Stimulated activated naive CD8-positive, alpha-beta T cell treated with anti-CD3 and anti-CD28 coated beads, Interleukin-15, amount 100 ng/mL, for 72 hours (primary cell): ENCODE results near the gene OPCML.

Source experiments
- ATAC-seq: fragments of 150-1000 bp; cut with Tn5 transposase; 2 replicates; pipeline ENCODE4 v1.10.0; 2021; ENCODE audit warnings: mild to moderate bottlenecking, moderate library complexity
- DNase-seq, 2 donors: peaks; one replicate each; pipeline ENCODE4 v3.0.0; 2021 to 2022
- H3K27ac Mint-ChIP-seq, 2 donors: one replicate each; pipeline ENCODE4 v1.8.0; 2022; ENCODE audit warnings: mild to moderate bottlenecking in 2 of 2, mixed read lengths in 2 of 2, moderate library complexity in 2 of 2
- H3K27me3 Mint-ChIP-seq: one replicate; pipeline ENCODE4 v1.8.0; 2022; ENCODE audit warnings: mixed read lengths
- H3K4me1 Mint-ChIP-seq: one replicate; pipeline ENCODE4 v1.8.0; 2022; ENCODE audit warnings: mild to moderate bottlenecking, mixed read lengths
- H3K4me3 Mint-ChIP-seq, 2 donors: one replicate each; pipeline ENCODE4 v1.8.0; 2022; ENCODE audit warnings: mild to moderate bottlenecking in 2 of 2, mixed read lengths in 2 of 2, moderate library complexity in 1 of 2
- H3K9me3 Mint-ChIP-seq, 2 donors: one replicate each; pipeline ENCODE4 v1.8.0; 2022; ENCODE audit warnings: mixed read lengths in 2 of 2

The OPCML gene

DNA sequence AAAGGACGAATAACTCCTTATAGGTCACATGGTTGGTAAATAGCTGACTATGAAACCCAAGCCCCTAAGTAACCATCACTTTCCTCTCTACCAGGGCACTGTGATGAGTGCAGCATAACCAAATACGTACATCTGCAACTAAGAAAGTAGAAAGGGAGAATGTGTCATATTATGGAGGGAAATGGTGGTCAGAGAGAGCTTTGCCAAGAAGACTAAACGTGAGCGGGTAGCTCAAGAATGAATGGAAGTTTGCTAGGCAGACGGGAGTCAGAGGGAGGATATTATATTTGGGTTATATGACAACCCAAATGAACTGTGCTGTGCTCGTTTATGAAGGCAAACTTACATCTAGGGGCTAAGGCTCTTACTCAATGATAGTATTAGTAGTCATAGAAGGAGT, 537.3 kb downstream of the OPCML start:
- Mint-ChIP-seq H3K27me3 (peaks cover 45% of the 10 kb centered on the region), H3K4me1 (no peaks in the 10 kb centered on the region), H3K9me3 (no peaks in the 10 kb centered on the region), H3K4me3 (no peak overlapping the region), H3K27ac (no peak overlapping the region)
- DNase-seq: no peak
- ATAC-seq: no peak

DNA sequence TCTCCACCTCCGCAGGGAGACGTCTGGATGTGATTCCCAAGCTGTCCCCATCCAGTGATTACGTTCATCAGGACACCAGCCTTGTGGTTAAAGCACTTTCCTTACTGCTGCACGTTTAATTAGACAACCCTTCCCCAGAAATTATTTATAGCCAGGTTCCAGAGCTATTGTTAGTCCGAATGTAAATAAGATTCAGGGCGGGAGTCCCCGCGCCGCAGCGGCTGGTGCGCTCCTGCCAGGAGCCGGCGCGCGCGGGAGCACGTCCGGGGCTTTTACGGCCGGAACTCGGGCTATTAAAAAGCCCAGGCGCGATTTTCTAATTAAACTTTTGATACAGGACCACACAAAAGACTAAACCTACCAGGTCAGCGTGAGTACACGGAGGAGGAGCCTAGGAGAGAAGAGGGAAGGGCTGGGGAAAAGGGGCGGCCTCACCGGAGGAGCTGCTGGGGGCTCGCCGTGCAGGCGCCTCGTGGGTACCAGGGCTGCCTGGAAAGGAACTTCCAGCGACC, 538.3 kb downstream of the OPCML start:
- no peak for ATAC-seq
- DNase-seq: no peak
- H3K9me3 Mint-ChIP-seq: no peaks in the 10 kb centered on the region
- H3K4me1 Mint-ChIP-seq: no peaks in the 10 kb centered on the region
- H3K27me3 Mint-ChIP-seq: peaks cover 45% of the 10 kb centered on the region
- H3K27ac Mint-ChIP-seq: no peak overlapping the region
- no peak overlapping the region for H3K4me3 Mint-ChIP-seq

DNA sequence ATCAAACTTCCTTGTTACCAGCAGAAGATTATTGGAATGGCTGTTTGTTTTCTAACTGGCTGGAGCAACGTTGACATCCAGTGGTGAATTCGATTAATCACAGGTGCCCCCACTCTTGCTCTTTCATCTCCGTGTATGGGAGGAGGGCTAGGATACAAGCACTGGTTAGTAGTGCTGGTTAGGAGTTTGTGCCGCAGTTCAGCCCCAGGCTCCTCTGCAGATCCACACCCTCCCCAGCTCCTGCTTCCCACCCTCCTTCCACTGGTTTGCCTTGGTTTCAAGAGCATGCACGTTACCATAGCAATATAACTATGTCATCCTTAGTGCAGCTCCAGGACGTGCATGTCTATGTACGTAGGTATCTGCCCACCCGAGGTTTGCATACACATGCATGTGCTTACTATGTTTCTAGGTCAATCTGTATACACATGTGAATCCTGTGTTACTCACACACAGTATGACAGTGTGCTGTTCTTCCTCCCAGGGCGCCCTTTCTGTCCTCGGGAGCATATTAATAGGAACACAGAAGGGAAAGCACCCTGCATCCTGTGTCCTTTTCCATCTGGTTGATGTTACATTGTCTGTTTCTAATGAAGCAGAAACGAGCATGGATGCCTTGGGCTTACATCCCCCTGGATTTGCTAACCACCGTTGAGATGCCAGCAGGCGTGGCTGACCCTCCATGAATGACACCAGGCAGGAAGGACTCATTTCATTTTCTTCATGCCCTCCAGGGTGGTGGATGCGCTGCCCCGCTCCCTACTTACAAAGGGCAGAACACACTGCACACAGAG, 539.3 kb downstream of the OPCML start:
- ATAC-seq (no peak), DNase-seq (no peak)
- Mint-ChIP-seq H3K9me3 (no peaks in the 10 kb centered on the region), H3K4me3 (no peak overlapping the region), H3K27me3 (peaks cover 45% of the 10 kb centered on the region), H3K27ac (peak overlapping the region in 1 of 2 donors; percentile 71), H3K4me1 (no peaks in the 10 kb centered on the region)

DNA sequence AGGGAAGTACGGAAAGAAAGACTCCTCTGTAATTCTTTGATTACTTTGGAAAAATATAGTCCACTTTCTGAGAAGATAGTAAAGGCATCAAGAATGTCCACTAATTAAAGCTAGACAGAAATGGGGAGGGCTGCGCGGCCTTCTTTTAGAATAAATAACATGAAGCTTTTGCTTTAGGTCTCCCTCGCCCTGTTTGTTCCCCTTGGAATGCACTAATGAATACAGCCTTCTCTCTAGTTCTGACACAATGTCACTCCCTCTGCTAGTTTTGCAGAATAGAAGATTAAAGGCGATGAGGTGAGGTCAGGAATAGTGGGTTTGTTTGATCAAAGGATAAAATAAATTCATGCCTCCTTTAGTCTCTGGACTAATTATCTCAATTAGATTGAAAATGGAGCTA, 543.9 kb downstream of the OPCML start:
- Mint-ChIP-seq H3K4me1 (no peaks in the 10 kb centered on the region), H3K27ac (peak overlapping the region in 1 of 2 donors; percentile 80), H3K9me3 (peaks cover 5 to 10% of the 10 kb centered on the region in 2 donors), H3K27me3 (peaks cover 14% of the 10 kb centered on the region), H3K4me3 (no peak overlapping the region)
- DNase-seq (no peak), ATAC-seq (no peak)

DNA sequence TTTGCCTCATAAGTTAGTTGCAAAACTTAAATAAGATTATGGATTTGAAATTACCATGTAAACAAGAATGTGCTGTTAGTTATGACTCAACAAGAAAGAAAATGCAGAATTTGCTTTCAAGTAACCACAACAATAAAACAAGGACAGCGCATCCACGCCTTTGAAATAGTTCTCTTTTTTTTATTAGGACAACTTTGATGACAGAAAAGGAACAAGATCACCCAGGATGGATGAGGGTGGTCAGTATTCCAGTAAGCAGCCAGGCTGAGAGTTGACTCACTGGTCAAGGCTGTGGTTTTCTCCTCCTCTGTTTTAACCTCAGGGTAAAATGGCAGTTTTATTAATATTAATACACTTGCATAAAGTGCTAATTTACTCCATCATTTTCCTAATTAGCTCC, 544.4 kb downstream of the OPCML start:
- H3K9me3 Mint-ChIP-seq: peaks cover 5 to 10% of the 10 kb centered on the region in 2 donors
- ATAC-seq (no peak), DNase-seq (no peak)
- no peak overlapping the region for H3K4me3 Mint-ChIP-seq
- H3K27ac Mint-ChIP-seq: no peak overlapping the region
- H3K27me3 Mint-ChIP-seq: peaks cover 9% of the 10 kb centered on the region
- H3K4me1 Mint-ChIP-seq: no peaks in the 10 kb centered on the region

DNA sequence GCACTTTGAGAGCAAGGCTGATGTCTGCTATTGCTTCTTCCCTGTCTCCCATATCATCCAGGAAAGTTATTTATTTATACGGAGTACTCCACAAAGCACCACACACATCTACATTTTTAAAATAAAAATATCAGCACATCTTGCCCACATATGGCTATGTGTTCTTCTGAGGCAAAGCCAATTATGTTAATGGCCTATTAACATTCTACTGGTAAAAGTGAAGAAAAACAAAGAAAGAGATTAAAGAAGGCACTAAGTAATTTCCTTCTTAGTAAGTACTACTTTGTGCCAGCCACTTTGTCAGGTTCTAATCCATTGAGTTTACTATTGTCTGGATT, 548.7 kb downstream of the OPCML start:
- Mint-ChIP-seq H3K4me1 (no peaks in the 10 kb centered on the region), H3K27me3 (no peaks in the 10 kb centered on the region), H3K27ac (no peak overlapping the region), H3K9me3 (peaks cover 5 to 10% of the 10 kb centered on the region in 2 donors), H3K4me3 (no peak overlapping the region)
- DNase-seq: no peak
- no peak for ATAC-seq

DNA sequence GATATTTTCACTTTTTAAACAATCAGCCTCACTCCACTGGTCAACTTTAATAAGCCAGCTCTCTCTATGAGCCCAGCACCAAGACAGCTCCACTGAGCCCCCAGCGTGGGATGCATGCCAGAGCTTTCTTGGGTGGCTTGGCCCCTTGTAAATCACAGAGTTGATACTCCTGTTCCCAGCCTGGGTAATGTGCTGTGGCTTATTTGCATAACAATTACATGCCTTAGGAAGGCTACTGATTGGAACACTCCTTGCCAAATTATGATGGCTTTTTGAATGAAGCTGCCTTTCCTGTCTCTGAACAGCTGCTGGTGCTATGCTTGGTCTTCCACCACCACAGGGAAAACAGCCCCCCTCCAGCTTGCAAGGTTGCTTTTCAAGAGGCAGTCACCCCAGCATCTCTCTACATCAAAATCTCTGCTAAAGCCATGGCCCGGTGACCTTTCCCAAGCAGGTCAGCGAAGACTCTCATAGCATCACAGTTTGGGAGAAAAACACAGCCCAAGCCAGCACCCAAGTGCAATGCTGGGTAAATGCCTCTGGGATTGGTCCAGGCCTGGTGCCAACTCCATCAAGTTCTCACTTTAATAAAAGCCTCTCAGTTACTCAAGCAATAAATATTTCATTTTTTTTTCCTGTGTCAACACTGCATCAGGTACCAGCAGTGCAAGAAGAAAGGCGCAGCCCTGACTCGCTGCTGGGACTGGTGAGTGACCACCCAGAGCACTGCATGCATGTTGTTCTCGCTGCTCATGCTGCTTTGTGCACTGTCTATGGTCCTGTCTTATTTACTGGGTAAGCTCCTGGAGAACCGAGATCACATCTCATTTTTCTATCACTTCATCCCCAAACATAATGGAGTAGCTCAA, 549.3 kb downstream of the OPCML start:
- no peak overlapping the region for H3K4me3 Mint-ChIP-seq
- no peak for ATAC-seq
- H3K27me3 Mint-ChIP-seq: no peaks in the 10 kb centered on the region

DNA sequence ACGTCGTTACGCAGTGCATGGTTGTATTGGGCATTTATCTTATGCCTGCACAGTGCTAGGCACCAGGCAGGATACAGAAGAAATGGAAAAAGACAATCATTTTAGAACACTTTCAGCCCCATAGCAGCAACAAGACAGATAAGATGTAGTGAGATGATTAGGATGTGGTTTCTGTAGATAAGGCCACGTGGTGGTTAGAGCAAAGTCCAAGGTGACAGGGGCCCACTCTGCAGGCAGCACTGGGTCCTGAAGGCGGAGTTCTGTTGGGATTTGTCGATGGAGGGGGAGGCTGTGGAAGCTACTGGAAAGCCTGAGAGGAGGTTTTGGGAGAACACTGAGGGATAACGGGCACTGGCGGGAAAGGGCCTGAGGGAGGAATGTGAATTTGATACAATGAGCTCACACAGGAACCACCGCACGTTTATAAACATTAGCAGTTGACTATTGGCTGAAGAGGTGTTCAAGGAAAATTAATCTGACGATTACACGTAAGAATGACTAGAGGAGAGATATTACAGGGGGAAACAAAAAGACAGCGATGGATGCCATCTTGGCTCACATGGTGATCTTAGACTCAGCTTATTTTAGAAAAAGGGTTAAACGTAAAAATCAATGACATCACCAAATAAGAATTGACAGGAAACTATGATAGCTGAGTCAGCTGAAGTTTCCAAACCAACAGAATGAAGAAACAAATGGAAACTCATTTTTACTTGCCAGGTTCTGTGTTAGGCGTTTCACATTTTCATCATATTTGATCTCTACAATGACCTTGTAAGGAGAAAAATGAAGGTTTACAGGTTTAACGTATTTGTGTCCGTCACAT, 551.0 kb downstream of the OPCML start:
- Mint-ChIP-seq H3K4me3 (no peak overlapping the region), H3K27ac (no peak overlapping the region), H3K4me1 (no peaks in the 10 kb centered on the region), H3K9me3 (peaks cover 0 to 5% of the 10 kb centered on the region in 2 donors), H3K27me3 (no peaks in the 10 kb centered on the region)
- ATAC-seq (no peak), DNase-seq (no peak)

More for the DNA sequence above, 549.3 kb downstream of the OPCML start:
- DNase-seq: no peak
- Mint-ChIP-seq H3K4me1 (no peaks in the 10 kb centered on the region), H3K27ac (no peak overlapping the region), H3K9me3 (peaks cover 5 to 10% of the 10 kb centered on the region in 2 donors)

DNA sequence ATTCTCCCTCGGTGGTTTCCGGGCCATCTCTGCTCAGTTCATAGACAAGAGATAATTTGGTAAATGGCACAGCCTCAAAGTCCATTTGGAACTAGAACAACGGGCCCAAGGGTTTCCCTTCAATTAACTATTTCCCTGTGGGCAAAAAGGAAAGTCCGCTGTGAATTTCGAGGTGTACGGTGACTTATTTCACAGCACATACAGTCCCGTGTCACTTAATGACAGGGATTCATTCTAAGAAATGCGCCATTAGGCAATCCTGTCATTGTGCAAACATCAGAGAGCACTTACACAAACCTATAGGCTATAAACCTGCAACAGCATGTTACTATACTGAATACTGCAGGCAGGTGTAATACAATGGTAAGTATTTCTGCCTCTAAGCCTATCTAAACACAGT, 551.6 kb downstream of the OPCML start:
- H3K9me3 Mint-ChIP-seq: peaks cover 0 to 5% of the 10 kb centered on the region in 2 donors
- ATAC-seq (no peak), DNase-seq (no peak)
- no peak overlapping the region for H3K27ac Mint-ChIP-seq
- no peak overlapping the region for H3K4me3 Mint-ChIP-seq
- H3K27me3 Mint-ChIP-seq: no peaks in the 10 kb centered on the region
- no peaks in the 10 kb centered on the region for H3K4me1 Mint-ChIP-seq

DNA sequence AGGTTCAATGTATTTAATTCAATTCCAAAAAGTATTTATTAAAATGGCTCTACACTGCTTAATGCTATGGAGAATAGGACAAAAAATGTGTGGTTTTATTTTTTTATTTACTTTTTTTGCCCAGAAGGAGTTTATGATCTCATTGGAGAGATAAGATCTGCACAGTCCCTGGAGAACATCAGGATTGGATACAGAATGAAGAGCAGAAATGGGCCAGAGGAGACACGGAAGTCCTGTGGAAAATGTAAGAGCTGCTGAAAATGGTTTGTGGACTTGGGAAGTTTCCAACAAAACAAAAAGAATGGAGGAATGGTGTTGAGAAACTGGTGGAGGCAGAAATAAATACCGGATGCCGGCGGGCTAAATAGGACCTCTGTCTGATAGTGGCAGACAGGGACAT, 554.6 kb downstream of the OPCML start:
- DNase-seq: no peak
- no peak for ATAC-seq
- H3K27me3 Mint-ChIP-seq: peaks cover 9% of the 10 kb centered on the region
- no peak overlapping the region for H3K4me3 Mint-ChIP-seq
- no peak overlapping the region for H3K27ac Mint-ChIP-seq
- no peaks in the 10 kb centered on the region for H3K9me3 Mint-ChIP-seq
- no peaks in the 10 kb centered on the region for H3K4me1 Mint-ChIP-seq

DNA sequence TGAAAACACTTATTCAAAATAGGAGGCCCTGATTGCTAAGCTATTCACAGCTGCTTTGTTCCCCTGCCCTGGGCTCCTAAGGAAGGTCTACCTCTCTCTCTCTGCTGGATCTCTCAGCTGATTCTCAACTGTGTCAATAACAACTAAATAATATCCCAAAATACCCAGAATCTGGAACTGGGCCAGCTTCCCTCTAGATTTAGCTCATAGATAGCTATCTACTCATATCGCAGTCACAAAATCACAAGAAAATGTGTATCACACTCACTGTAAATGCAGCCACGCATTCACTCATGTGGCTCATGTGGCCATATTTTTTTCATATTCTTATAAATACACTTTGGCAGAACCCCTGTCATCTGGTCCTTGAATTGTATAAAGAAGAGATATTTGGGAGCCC, 555.1 kb downstream of the OPCML start:
- no peak overlapping the region for H3K27ac Mint-ChIP-seq
- no peak for ATAC-seq
- H3K27me3 Mint-ChIP-seq: peaks cover 9% of the 10 kb centered on the region
- no peaks in the 10 kb centered on the region for H3K9me3 Mint-ChIP-seq
- H3K4me3 Mint-ChIP-seq: no peak overlapping the region
- DNase-seq: no peak
- no peaks in the 10 kb centered on the region for H3K4me1 Mint-ChIP-seq

DNA sequence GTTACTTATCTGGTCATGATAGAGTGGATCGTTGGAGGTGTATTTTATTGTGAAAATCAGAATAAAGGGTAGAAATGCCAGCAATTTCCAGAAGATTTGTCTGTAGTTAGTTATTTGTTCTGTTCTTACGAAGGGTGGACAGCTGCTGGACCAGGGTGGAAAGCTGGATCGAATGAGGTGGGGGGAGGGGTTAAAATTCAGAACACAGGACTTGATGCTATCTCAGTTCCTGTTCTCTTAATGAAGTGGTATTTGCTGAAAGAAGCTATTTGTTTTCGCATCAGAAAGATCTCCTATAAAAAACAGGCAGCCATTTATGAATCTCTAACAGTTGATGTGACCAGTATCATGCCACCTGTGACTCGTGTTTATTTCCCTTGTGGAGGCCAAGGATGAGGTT, 556.2 kb downstream of the OPCML start:
- Mint-ChIP-seq H3K27me3 (peaks cover 9% of the 10 kb centered on the region), H3K4me3 (no peak overlapping the region), H3K4me1 (no peaks in the 10 kb centered on the region), H3K27ac (no peak overlapping the region), H3K9me3 (no peaks in the 10 kb centered on the region)
- DNase-seq: no peak
- ATAC-seq: no peak

DNA sequence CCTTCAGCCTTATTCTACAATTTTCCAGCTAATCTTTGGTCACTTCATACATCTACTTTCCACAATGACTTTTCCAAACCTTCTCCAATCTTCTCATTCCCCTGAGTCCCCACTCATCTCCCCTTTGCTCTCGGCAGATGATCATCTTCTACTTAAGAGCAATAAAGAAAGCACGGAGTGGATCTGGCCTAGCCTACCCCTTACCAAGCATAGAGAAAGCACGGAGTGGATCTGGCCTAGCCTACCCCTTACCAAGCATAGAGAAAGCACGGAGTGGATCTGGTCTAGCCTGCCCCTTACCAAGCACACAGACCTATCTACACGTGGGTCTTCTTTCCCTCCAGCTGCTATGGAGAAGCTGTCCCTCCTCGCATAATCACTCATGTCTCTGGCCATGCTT, 558.6 kb downstream of the OPCML start:
- H3K27ac Mint-ChIP-seq: no peak overlapping the region
- DNase-seq (no peak), ATAC-seq (no peak)
- H3K4me3 Mint-ChIP-seq: no peak overlapping the region
- no peaks in the 10 kb centered on the region for H3K4me1 Mint-ChIP-seq
- H3K27me3 Mint-ChIP-seq: peaks cover 9% of the 10 kb centered on the region
- no peaks in the 10 kb centered on the region for H3K9me3 Mint-ChIP-seq

DNA sequence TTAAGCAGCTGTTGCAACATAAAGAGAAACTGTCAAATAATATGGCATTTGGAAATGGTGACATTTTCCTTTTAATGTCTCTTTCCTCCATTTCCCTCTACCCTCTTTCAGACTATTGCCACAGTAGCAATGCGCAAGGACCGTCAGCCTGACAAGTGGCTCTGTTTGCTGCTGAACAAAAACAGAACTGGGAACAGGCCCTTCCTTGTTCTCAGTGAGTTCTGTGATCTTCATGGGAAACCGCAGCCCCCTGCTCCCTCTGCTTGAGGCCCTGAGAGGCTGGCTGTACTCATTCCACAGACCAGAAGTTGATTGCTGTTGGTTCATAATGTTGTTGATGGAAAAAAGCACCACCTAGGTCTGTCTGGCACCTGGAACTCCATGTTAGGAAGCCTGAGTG, 559.7 kb downstream of the OPCML start:
- Mint-ChIP-seq H3K4me3 (no peak overlapping the region), H3K4me1 (no peaks in the 10 kb centered on the region), H3K27me3 (peaks cover 9% of the 10 kb centered on the region), H3K27ac (no peak overlapping the region), H3K9me3 (no peaks in the 10 kb centered on the region)
- DNase-seq (no peak), ATAC-seq (no peak)

DNA sequence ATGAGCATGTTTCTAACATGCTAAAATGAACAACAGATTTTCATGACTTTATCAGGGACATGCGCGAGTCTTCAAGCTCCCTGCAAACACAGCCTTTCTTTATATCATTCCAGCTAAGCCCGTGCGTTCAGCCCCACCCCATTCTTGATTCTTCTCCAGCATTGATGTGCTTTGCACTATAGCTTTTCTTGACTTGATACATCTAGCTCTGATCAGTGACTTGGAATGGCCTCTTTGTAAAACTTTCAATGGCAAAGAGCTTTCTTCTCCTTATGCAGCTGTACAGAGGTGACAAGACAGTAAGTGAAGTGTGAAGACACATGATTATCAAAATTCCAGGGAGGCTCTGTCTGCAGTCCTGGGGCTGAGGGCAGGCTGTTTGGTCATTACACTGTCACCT, 561.0 kb downstream of the OPCML start:
- H3K4me3 Mint-ChIP-seq: no peak overlapping the region
- H3K27ac Mint-ChIP-seq: no peak overlapping the region
- no peak for DNase-seq
- H3K4me1 Mint-ChIP-seq: no peaks in the 10 kb centered on the region
- H3K27me3 Mint-ChIP-seq: peaks cover 9% of the 10 kb centered on the region
- no peak for ATAC-seq
- H3K9me3 Mint-ChIP-seq: no peaks in the 10 kb centered on the region
